VCaP (cell line): ENCODE results near the gene WBP4.

Experiments used
- H3K27ac ChIP-seq: fragments of 450-650 bp; 2 replicates; pipeline ENCODE4 v1.5.1; 2017
- CTCF ChIP-seq: fragments of 450-650 bp; conservative IDR thresholded peaks from 2 replicates; pipeline ENCODE4 v1.5.1; 2017; ENCODE audit warnings: mild to moderate bottlenecking, moderate library complexity

WBP4 gene, protein sequence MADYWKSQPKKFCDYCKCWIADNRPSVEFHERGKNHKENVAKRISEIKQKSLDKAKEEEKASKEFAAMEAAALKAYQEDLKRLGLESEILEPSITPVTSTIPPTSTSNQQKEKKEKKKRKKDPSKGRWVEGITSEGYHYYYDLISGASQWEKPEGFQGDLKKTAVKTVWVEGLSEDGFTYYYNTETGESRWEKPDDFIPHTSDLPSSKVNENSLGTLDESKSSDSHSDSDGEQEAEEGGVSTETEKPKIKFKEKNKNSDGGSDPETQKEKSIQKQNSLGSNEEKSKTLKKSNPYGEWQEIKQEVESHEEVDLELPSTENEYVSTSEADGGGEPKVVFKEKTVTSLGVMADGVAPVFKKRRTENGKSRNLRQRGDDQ

DNA sequence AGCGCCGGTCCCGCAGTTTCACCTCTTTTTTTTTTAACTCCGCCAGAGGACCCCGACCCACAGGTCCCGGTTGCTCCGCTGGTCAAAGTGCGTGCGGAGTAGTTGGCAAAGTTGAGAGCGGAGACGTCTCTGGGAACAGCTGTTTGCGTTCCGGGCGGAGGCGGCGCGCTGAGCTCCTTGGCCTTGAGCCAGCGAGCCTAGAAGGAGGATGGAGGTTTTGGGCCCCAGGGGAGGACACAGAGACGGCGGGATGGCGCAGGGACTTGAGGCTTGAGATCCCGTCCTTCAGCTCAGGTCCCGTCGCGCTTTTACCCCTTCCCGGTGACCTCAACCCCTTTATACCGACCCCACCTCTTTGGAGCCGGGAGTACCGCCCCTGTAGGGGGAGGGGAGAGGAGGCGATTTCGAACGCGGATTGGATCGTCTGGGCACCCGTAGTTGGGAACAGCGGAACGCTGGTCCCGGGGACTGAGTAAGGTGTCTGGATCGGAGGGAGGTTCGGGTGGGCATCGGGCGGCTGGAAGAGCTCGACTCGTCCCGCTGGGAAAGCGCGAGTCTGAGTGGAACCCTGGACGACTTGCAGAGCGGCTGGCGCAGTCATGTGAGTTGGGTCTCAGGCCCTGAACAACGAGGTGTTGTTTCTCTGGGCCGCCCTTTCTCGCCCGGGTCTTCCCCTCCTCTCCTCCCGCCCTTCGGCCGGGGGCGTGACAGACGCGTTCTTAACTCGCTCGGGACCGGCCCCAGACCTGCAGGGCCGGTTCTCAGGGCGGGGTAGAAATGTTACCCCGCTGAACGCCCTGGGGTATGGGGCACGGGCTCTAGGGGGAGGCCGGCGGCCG is at the start of gene WBP4:
WBP4 (plus strand) TSS at position 435 of the 839 bp plus-strand sequence; CDS start at position 600, 165 bp downstream.
- H3K27ac ChIP-seq: peak within 1 kb of the TSS; percentile 98
- TF ChIP-seq CTCF: no peak

- no peak for TF ChIP-seq CTCF
- no peak overlapping the region for H3K27ac ChIP-seq
These were observed 48.8 kb upstream of the WBP4 start for GRCh38 chr13:41012536-41012935.

DNA sequence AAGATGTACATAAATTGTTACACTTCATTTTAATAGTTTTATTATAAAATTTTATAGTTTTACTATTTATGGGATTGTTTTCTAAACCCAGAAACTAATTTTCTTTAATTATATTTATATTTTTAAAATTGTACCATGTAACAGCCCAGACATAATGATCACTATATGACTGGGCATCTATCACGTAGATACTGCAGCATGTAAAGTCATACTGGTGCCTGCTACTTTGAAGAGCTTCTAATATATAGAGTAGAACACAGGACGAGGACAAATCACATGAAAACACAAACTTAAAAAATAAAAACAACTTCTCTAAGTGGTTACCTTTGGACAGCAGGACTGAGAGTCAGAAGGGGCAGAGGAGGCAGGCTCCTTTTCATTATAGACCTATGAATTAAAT is 47.5 kb upstream of the WBP4 start:
- no peak for TF ChIP-seq CTCF
- no peak overlapping the region for H3K27ac ChIP-seq

DNA sequence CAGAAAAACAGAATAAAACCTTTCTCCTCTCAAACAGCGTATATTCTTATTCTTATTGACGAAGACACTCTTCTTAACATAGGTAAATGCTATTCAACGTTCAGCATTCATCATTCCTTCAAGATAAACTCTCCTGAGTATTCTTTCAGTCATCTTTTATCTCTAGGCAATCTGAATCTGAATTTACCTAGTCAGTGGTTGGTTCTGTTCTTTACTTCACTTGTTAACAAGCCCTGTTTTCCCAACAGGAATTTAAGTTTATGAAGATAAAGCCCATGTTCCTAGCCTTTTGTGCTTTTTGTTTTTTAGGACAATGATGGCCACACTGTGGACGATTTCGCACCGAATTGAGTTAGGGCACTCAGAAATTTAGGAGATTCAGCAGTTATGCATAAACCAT is 45.4 kb upstream of the WBP4 start:
- peak overlapping the region; percentile 4; the same call in 1 of the 2 replicates for H3K27ac ChIP-seq
- TF ChIP-seq CTCF: no peak

- peak overlapping the region; percentile 72 for H3K27ac ChIP-seq
- TF ChIP-seq CTCF: no peak
These were observed 44.1 kb upstream of the WBP4 start for GRCh38 chr13:41017159-41017558.

DNA sequence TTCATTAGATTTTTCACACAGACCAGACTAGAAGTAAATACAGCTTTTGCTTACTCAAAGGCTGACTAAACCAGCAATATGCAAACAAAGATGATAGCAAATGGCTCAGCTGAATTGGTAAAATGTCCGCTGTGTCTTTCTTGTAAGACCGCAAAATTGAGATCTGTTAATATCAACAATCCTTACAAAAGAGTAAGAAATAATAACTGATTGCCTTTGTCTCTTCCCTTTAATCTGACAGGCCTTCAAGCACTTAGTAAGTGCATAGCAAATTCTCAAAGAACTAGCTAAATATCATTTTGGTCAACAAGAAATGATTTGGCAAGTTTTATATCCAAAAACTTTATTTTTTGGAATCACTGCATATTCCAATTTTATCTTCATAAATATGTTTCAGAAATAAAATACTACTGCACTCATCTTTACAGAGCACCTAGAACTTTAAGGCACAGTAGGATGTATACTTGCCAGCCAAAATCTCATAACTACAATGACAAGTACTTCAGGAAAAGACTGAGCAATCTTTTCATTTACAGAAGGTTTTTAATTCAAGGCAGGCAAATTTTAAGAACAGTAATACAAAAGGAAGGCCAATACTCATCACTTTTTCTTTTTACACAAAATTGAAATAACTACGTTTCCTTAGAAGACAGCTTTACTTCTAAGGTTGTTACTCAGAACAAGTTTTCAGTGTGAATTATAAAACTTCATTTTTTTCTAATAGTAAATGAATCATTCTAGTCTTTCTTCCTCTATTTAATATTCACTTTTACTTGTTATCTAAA is 43.3 kb upstream of the WBP4 start:
- no peak for TF ChIP-seq CTCF

GRCh38 chr13:41018602-41018948 is 42.7 kb upstream of the WBP4 start:
- peak overlapping the region; percentile 72 for H3K27ac ChIP-seq
- TF ChIP-seq CTCF: no peak

More for the DNA sequence above, 43.3 kb upstream of the WBP4 start:
- H3K27ac ChIP-seq: peak overlapping the region; percentile 72
